A673 (cell line): Measurements from ENCODE around the gene MACC1. TPM values are rescaled to one million over a fixed set of nuclear protein-coding genes. Genes with fewer than 3 reads are reported as not detected.
"Not testable (repeated sequence)": the region's sequence is repeated elsewhere in the genome, so short reads cannot be mapped to it uniquely, and the experiment has no call there.

ENCODE experiments used
- BruUV-seq: library from RNA; stranded (reverse); fragments of 400-500 nt; replicated peaks from 2 replicates; lab custom pipeline; 2021; lab: Mats Ljungman, UMichigan
- CTCF ChIA-PET: fragments of 300-600 bp; sonication (Branson Sonifier 250); formaldehyde crosslinking; loops from one replicate; lab custom pipeline; 2022; ENCODE audit warnings: antibody characterized with exemption; lab: Charles Lee
- POLR2A ChIA-PET: fragments of 300-600 bp; sonication (Branson Sonifier 250); formaldehyde crosslinking; loops from one replicate; lab custom pipeline; 2022; ENCODE audit warnings: antibody characterized with exemption; ENCODE audit not compliant: low non-redundant PET; lab: Charles Lee
- DNase-seq: peaks from one replicate; pipeline ENCODE4 v3.0.0-alpha.2; 2015; ENCODE audit warnings: low spot score
- H3K27ac ChIP-seq: fragments of 200-600 bp; sonication (generic); 2 replicates; pipeline ENCODE4 v1.5.1; 2016; ENCODE audit warnings: mixed run types, low read depth, mild to moderate bottlenecking, mixed read lengths, antibody characterized with exemption, low read length; ENCODE audit not compliant: poor library complexity, severe bottlenecking
- H3K27me3 ChIP-seq: fragments of 200-600 bp; sonication (generic); replicated peaks from 2 replicates; pipeline ENCODE4 v1.6.1; 2017; ENCODE audit warnings: mixed run types, low read depth, mild to moderate bottlenecking, mixed read lengths, antibody characterized with exemption, low read length; ENCODE audit not compliant: insufficient read depth, poor library complexity
- H3K36me3 ChIP-seq: fragments of 200-600 bp; sonication (generic); 2 replicates; pipeline ENCODE4 v1.6.1; 2016; ENCODE audit warnings: mixed run types, mild to moderate bottlenecking, mixed read lengths, antibody characterized with exemption, low read length; ENCODE audit not compliant: insufficient read depth, poor library complexity, severe bottlenecking
- H3K4me1 ChIP-seq: fragments of 200-600 bp; sonication (generic); 2 replicates; pipeline ENCODE4 v1.6.1; 2017; ENCODE audit warnings: mixed run types, mild to moderate bottlenecking, mixed read lengths, antibody characterized with exemption, low read length; ENCODE audit not compliant: insufficient read depth, poor library complexity, severe bottlenecking
- H3K4me3 ChIP-seq: fragments of 200-600 bp; sonication (generic); 2 replicates; pipeline ENCODE4 v1.5.1; 2016; ENCODE audit warnings: low read depth, mixed run types, mild to moderate bottlenecking, mixed read lengths, low read length; ENCODE audit not compliant: poor library complexity, severe bottlenecking
- H3K9me3 ChIP-seq: fragments of 200-600 bp; sonication (generic); 2 replicates; pipeline ENCODE4 v1.6.1; 2016; ENCODE audit warnings: mixed run types, low read depth, mild to moderate bottlenecking, mixed read lengths, antibody characterized with exemption, low read length; ENCODE audit not compliant: poor library complexity, severe bottlenecking
- CTCF ChIP-seq: fragments of 300-800, 200-600 bp; sonication (generic); conservative IDR thresholded peaks from 2 replicates; pipeline ENCODE4 v1.5.1; 2017; ENCODE audit warnings: low read depth, mild to moderate bottlenecking, antibody characterized with exemption, low read length, moderate library complexity, mixed read lengths
- EZH2 ChIP-seq: fragments of 200-600 bp; sonication (generic); IDR thresholded peaks from 2 replicates; pipeline ENCODE4 v1.6.1; 2017; ENCODE audit warnings: borderline replicate concordance, low read depth, mild to moderate bottlenecking, mixed read lengths, antibody characterized with exemption, low read length; ENCODE audit not compliant: poor library complexity, severe bottlenecking
- intact Hi-C: fragments of 100-400 bp; cut with micrococcal nuclease; formaldehyde crosslinking; loops from one replicate; pipeline ENCODE4 v1.10.0; 2022; ENCODE audit not compliant: unreplicated experiment
- total RNA-seq: library from RNA; stranded (reverse); gene quantifications from 2 replicates; pipeline ENCODE4 v1.2.3, GENCODE V29; 2021

Gene MACC1
- total RNA-seq, 1 experiment from 2014 or later = not detected

GRCh38 chr7:20190560-20191390 is 26.4 kb downstream of the MACC1 start:
- Histone ChIP-seq H3K4me1 (no peaks in the 10 kb centered on the region), H3K36me3 (no peaks in the 10 kb centered on the region), H3K27ac (no peak overlapping the region), H3K27me3 (no peaks in the 10 kb centered on the region), H3K4me3 (no peak overlapping the region), H3K9me3 (no peaks in the 10 kb centered on the region)
- no TSS peak for BruUV-seq
- TF ChIP-seq EZH2 (no peak), CTCF (no peak)
- ChIA-PET POLR2A (no interaction called here), CTCF (no interaction called here)
- intact Hi-C loops = no loop called here
- no peak for DNase-seq

- Histone ChIP-seq H3K4me1 (no peaks in the 10 kb centered on the region), H3K36me3 (no peaks in the 10 kb centered on the region), H3K27ac (no peak overlapping the region), H3K9me3 (no peaks in the 10 kb centered on the region), H3K27me3 (no peaks in the 10 kb centered on the region), H3K4me3 (no peak overlapping the region)
- CTCF ChIA-PET = no interaction called here
- no peak for DNase-seq
- POLR2A ChIA-PET = no interaction called here
- TF ChIP-seq EZH2 = no peak
- TF ChIP-seq CTCF = no peak
- intact Hi-C loops = no loop called here
- BruUV-seq = no TSS peak
These were observed 27.3 kb downstream of the MACC1 start for GRCh38 chr7:20189852-20190251.

GRCh38 chr7:20188567-20188966 is 28.6 kb downstream of the MACC1 start:
- ChIA-PET CTCF (no interaction called here), POLR2A (no interaction called here)
- Histone ChIP-seq H3K4me3 (no peak overlapping the region), H3K4me1 (no peaks in the 10 kb centered on the region), H3K36me3 (no peaks in the 10 kb centered on the region), H3K9me3 (no peaks in the 10 kb centered on the region), H3K27ac (no peak overlapping the region), H3K27me3 (no peaks in the 10 kb centered on the region)
- no TSS peak for BruUV-seq
- intact Hi-C loops = no loop called here
- DNase-seq = no peak
- no peak for TF ChIP-seq EZH2
- no peak for TF ChIP-seq CTCF

- CTCF ChIA-PET, H3K4me1 ChIP-seq, H3K27ac ChIP-seq, H3K4me3 ChIP-seq, H3K9me3 ChIP-seq, BruUV-seq, H3K27me3 ChIP-seq, H3K36me3 ChIP-seq, DNase-seq, intact Hi-C loops, POLR2A ChIA-PET: not testable (repeated sequence)
These were observed 29.3 kb downstream of the MACC1 start for GRCh38 chr7:20187850-20188249.
